Esophagus squamous epithelium (tissue), 5 donors: ENCODE measurements around the gene SKI. TPM values are rescaled to one million over a fixed set of nuclear protein-coding genes. Genes with fewer than 3 reads are reported as not detected.

ENCODE experiments used
- DNase-seq: peaks from one replicate; lab custom pipeline; 2025; lab: John Stamatoyannopoulos, UW
- H3K27ac ChIP-seq, 4 donors: fragments of 200-600 bp; sonication (generic); one replicate each; pipeline ENCODE4 v1.5.1; 2016 to 2019; ENCODE audit warnings: mild to moderate bottlenecking in 1 of 4
- H3K27me3 ChIP-seq, 4 donors: fragments of 200-600 bp; sonication (generic); 1 replicate in 3 of 4; 2 replicates in 1 of 4; pipeline versions ENCODE4 v1.5.1 to v1.6.0; 2017 to 2021; ENCODE audit warnings: antibody characterized with exemption in 1 of 4
- H3K36me3 ChIP-seq, 3 donors: fragments of 200-600 bp; sonication (generic); one replicate each; pipeline ENCODE4 v1.5.1; 2016 to 2019
- H3K4me1 ChIP-seq, 3 donors: fragments of 200-600 bp; sonication (generic); one replicate each; pipeline ENCODE4 v1.5.1; 2017 to 2019
- H3K4me3 ChIP-seq, 4 donors: fragments of 200-600 bp; sonication (generic); 1 replicate in 3 of 4; 2 replicates in 1 of 4; pipeline ENCODE4 v1.5.1; 2016 to 2019; ENCODE audit warnings: mild to moderate bottlenecking in 2 of 4, moderate library complexity in 1 of 4
- H3K9me3 ChIP-seq, 3 donors: fragments of 200-600 bp; sonication (generic); one replicate each; pipeline ENCODE4 v1.5.1; 2016 to 2019
- CTCF ChIP-seq, 6 experiments: fragments of 450-650 bp in 4 of 6; fragments of 200-600 bp in 2 of 6; sonication (generic) in 2 of 6; IDR thresholded peaks; one replicate each; pipeline ENCODE4 v1.5.1; 2016 to 2019; ENCODE audit warnings: antibody characterized with exemption in 6 of 6, mild to moderate bottlenecking in 4 of 6, moderate library complexity in 4 of 6
- POLR2A ChIP-seq, 4 donors: fragments of 450-650 bp; IDR thresholded peaks; one replicate each; pipeline ENCODE4 v1.6.1; 2017; ENCODE audit warnings: antibody characterized with exemption in 4 of 4, mild to moderate bottlenecking in 4 of 4, moderate library complexity in 3 of 4
- WGBS, 2 donors: methylation state at CpG; one replicate each; pipeline ENCODE4 v1.1.5; 2018; 5-methylcytosine and 5-hydroxymethylcytosine counted together
- intact Hi-C: fragments of 100-400 bp; cut with DNase I; formaldehyde crosslinking; loops from one replicate; pipeline ENCODE4 v1.15.0; 2022
- total RNA-seq, 4 donors: library from RNA; depleted of rRNA; stranded (reverse); fragments of >200 nt; gene quantifications; one replicate each; pipeline ENCODE4 v1.1.0, GENCODE V29; 2016
- donor health status: DM: yes; HTN: yes; CAD: no.

The SKI gene
- total RNA-seq, 4 donors from 2014 or later = 18.2 to 38.8 (median 25.2) TPM

- no peak for DNase-seq
- H3K9me3 ChIP-seq = no peaks in the 10 kb centered on the region
- intact Hi-C loops = no loop called here
- peaks cover 0 to 10% (median 0%) of the 10 kb centered on the region in 3 donors for H3K4me1 ChIP-seq
- peaks cover 0 to 18% (median 0%) of the 10 kb centered on the region in 4 donors for H3K27me3 ChIP-seq
- WGBS, 2 donors = 40 to 70% methylated on average over 1 to 2 of the region's 24 CpGs
- H3K36me3 ChIP-seq = no peaks in the 10 kb centered on the region
- H3K4me3 ChIP-seq = no peak overlapping the region
- no peak overlapping the region for H3K27ac ChIP-seq
- TF ChIP-seq POLR2A (IDR thresholded peaks at IDR 0.05) = no peak
- TF ChIP-seq CTCF (IDR thresholded peaks at IDR 0.05) = no peak
Observed at GRCh38 chr1:2345297-2346075, 117.4 kb downstream of the SKI start.

DNA sequence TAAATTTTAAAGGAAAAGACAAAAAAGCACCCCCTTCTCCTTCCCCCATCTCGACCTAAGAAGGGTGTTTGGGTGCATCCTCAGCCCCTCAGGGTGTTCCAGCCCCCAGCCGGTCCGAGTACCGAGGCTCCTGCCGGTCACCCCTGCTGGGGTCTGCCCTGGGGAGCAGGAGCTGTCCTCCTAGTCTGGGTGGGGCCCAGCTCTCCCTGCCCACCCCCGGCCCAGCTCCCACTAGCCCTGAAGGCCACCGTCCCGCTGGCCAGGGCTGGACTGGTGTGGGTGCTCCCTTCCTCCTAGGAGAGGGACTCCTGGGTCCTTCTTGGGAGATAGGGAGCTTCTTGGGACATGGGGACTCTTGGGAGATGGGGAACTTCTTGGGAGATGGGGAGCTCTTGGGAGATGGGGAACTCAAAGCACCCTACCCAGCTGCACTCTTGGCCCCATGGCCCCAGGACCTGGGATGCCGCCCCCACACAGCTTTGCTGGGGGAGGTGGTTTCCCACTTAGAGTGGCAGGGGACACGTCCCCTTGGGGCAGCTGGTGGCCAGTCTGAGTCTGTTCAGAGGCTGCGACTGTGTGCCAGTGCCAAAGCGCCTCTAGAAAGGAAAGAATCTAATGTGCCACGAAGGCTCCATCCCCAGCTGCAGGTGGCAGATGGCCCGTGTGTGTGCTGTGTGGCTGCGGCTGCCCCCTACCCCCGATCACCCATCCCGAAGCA lies 118.7 kb downstream of the SKI start:
- Histone ChIP-seq H3K27me3 (peaks cover 0 to 28% (median 0%) of the 10 kb centered on the region in 4 donors), H3K4me1 (peaks cover 0 to 10% (median 0%) of the 10 kb centered on the region in 3 donors), H3K9me3 (no peaks in the 10 kb centered on the region), H3K4me3 (no peak overlapping the region), H3K27ac (no peak overlapping the region), H3K36me3 (no peaks in the 10 kb centered on the region)
- DNase-seq = no peak
- 21% methylated on average over 2 of the region's 17 CpGs; no CpG with 5 or more reads in 1 of the 2 donors for WGBS, 2 donors
- TF ChIP-seq POLR2A (IDR thresholded peaks at IDR 0.05) (no peak), CTCF (IDR thresholded peaks at IDR 0.05) (no peak)
- intact Hi-C loops = no loop called here

DNA sequence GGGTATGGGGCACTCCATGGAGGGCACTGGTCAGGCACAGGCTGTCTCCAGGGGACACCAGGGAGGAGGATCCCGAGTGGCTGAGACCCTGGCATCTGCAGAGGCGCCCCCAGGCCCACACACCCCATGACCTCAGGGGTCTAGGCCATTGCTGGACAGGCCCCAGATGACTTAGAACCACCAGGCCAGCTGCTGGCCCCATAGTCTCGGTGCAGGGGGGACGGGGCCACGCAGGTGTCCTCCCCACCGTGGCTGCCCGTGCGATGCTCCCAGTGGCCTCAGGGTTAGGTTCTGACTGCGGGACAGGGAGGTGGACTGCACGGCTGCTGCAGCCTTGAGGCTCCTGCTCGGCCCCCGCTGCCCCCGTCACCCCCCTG lies 119.3 kb downstream of the SKI start:
- intact Hi-C loops = no loop called here
- Histone ChIP-seq H3K9me3 (no peaks in the 10 kb centered on the region), H3K27me3 (peaks cover 0 to 31% (median 0%) of the 10 kb centered on the region in 4 donors), H3K27ac (no peak overlapping the region), H3K4me1 (peaks cover 1 to 13% (median 1%) of the 10 kb centered on the region in 3 donors), H3K36me3 (no peaks in the 10 kb centered on the region), H3K4me3 (no peak overlapping the region)
- DNase-seq = no peak
- TF ChIP-seq POLR2A (IDR thresholded peaks at IDR 0.05) = no peak
- TF ChIP-seq CTCF (IDR thresholded peaks at IDR 0.05) = no peak
- WGBS, 2 donors = 71% methylated on average over 4 of the region's 13 CpGs; no CpG with 5 or more reads in 1 of the 2 donors

- 85 to 100% methylated on average over 2 to 12 of the region's 23 CpGs for WGBS, 2 donors
- TF ChIP-seq CTCF (IDR thresholded peaks at IDR 0.05) (no peak), POLR2A (IDR thresholded peaks at IDR 0.05) (no peak)
- Histone ChIP-seq H3K9me3 (no peaks in the 10 kb centered on the region), H3K27ac (no peak overlapping the region), H3K36me3 (no peaks in the 10 kb centered on the region), H3K4me3 (no peak overlapping the region), H3K4me1 (peaks cover 6 to 18% (median 6%) of the 10 kb centered on the region in 3 donors), H3K27me3 (peaks cover 0 to 31% (median 0%) of the 10 kb centered on the region in 4 donors)
- DNase-seq = no peak
- intact Hi-C loops = no loop called here
Observed at GRCh38 chr1:2347896-2348295, 119.8 kb downstream of the SKI start.
